Sigmoid colon (tissue), 7 donors: ENCODE results near the gene ORC1. TPM values are rescaled to one million over a fixed set of nuclear protein-coding genes. Genes with fewer than 3 reads are reported as not detected.
A peak's percentile ranks its signal among the peaks of the same experiment; 100 is the strongest.

Source experiments
- DNase-seq: peaks from one replicate; pipeline ENCODE4 v3.0.0-alpha.2; 2019
- H3K27ac ChIP-seq, 4 donors: fragments of 200-600 bp; sonication (generic); one replicate each; pipeline ENCODE4 v1.5.1; 2016 to 2019; ENCODE audit warnings: mild to moderate bottlenecking in 1 of 4
- H3K27me3 ChIP-seq, 3 donors: fragments of 200-600 bp; sonication (generic); one replicate each; pipeline ENCODE4 v1.5.1; 2019; ENCODE audit warnings: mild to moderate bottlenecking in 1 of 3
- H3K36me3 ChIP-seq, 4 donors: fragments of 200-600 bp; sonication (generic); one replicate each; pipeline ENCODE4 v1.5.1; 2016 to 2019
- H3K4me1 ChIP-seq, 4 donors: fragments of 200-600 bp; sonication (generic); one replicate each; pipeline ENCODE4 v1.5.1; 2017 to 2019
- H3K4me3 ChIP-seq, 4 donors: fragments of 200-600 bp; sonication (generic); one replicate each; pipeline ENCODE4 v1.5.1; 2017 to 2019; ENCODE audit warnings: mild to moderate bottlenecking in 2 of 4, moderate library complexity in 1 of 4
- H3K9me3 ChIP-seq, 4 donors: fragments of 200-600 bp in 3 of 4; sonication (generic) in 3 of 4; one replicate each; pipeline versions ENCODE4 v1.5.1 to v1.6.1; 2013 to 2019
- EP300 ChIP-seq, 4 donors: sonication (generic); formaldehyde crosslinking; IDR thresholded peaks; one replicate each; pipeline ENCODE4 v1.6.1; 2017; ENCODE audit warnings: antibody characterized with exemption in 4 of 4
- POLR2A ChIP-seq, 2 donors: fragments of 450-650 bp; IDR thresholded peaks; one replicate each; pipeline ENCODE4 v1.6.1; 2016; ENCODE audit warnings: antibody characterized with exemption in 2 of 2, mild to moderate bottlenecking in 2 of 2, moderate library complexity in 2 of 2
- POLR2AphosphoS5 ChIP-seq, 4 donors: sonication (generic); formaldehyde crosslinking; IDR thresholded peaks; one replicate each; pipeline ENCODE4 v1.6.1; 2017; ENCODE audit warnings: antibody characterized with exemption in 4 of 4
- WGBS, 2 donors: extraction: QIAGEN DNeasy Blood & Tissue Kit; methylation state at CpG; one replicate each; pipeline ENCODE4 v1.1.7; 2013; 5-methylcytosine and 5-hydroxymethylcytosine counted together
- intact Hi-C: fragments of 100-400 bp; cut with DNase I; formaldehyde crosslinking; loops from one replicate; pipeline ENCODE4 v1.15.1; 2023
- polyA plus RNA-seq, 3 donors: library from polyadenylated mRNA; stranded (reverse); fragments of 200-250 nt; gene quantifications; one replicate each; pipeline ENCODE4 v1.2.3, GENCODE V29; 2013
- total RNA-seq, 4 donors: library from RNA; depleted of rRNA; stranded (reverse); fragments of >200 nt; gene quantifications; one replicate each; pipeline ENCODE4 v1.1.0, GENCODE V29; 2016
- TF ChIP-seq, protein P1 (sequence below), 4 experiments: fragments of 450-650 bp in 3 of 4; fragments of 200-600 bp in 1 of 4; IDR thresholded peaks; one replicate each; pipeline ENCODE4 v1.5.1; 2016 to 2019; ENCODE audit warnings: antibody characterized with exemption in 4 of 4, mild to moderate bottlenecking in 3 of 4, moderate library complexity in 2 of 4
- donor health status: healthy with polysubstance abuse.
- donor health status: Bipolar disorder and iron deficiency.
- donor health status: healthy.

ORC1 gene
- total and polyA plus RNA-seq, 7 donors = 0.36 to 6.1 (median 1.2) TPM; not detected in 2

DNA sequence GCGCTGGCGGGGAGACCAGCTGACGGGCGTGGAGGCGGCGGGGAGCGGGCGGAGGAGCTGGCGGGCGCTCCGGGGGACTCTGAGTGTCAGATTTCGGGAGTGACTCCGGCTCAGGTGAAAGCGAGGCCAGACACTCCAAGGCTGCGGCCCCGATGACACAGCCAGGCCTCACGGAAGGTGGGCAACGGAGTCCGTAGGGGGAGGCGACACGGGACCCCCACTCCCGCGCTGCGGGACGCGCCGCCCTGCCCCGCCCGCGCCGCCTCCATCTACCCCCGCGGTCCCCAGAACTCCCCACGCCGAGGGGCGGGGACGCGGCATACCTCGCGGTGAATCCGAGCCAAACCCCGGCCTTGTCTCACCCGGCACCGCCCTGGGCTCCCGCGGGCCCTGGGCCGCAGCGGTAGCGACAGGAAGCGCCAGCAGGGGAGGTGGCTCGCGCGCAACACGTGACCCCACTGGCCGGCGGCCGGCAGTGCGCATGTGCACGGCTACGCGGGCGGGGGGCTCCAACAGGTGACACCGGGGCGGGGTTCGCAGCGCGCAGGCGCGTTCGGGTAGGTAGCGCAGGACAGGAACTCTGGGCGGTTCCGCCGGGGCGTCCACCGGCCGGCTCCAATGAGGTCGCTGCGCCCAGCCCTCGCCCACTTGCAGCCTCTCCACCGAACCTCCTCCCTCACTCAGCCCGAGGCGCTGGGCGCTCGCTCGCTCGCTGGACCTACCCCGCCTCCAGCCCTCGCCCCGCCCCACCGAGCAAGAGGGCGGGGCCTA lies 38.3 kb downstream of the ORC1 start, which contains the start of gene CC2D1B:
Gene CC2D1B, minus strand, starts transcription at position 460 of the 771 bp plus-strand sequence. CDS start 1,585 bp downstream, outside the sequence.
- Histone ChIP-seq H3K4me1 (peaks cover 0 to 24% (median 21%) of the 10 kb centered on the region in 4 donors), H3K27me3 (no peaks in the 10 kb centered on the region), H3K4me3 (peak within 1 kb of the TSS; percentile 80 to 96 (median 95)), H3K27ac (peak within 1 kb of the TSS; percentile 93 to 96 (median 94)), H3K36me3 (peaks cover 11 to 20% (median 19%) of the 10 kb centered on the region in 4 donors), H3K9me3 (no peaks in the 10 kb centered on the region)
- intact Hi-C loops = loop anchor here (5.0 kb wide), 1 partner anchor 224 kb away; the partner anchor contains the start of gene ZFYVE9
- WGBS, 2 donors = 0 to 1% methylated on average over 92 of the region's 92 CpGs
- TF ChIP-seq POLR2AphosphoS5 (IDR thresholded peaks at IDR 0.05) (peak; percentile 92 to 96 (median 94)), POLR2A (IDR thresholded peaks at IDR 0.05) (peak; percentile 78 to 79), EP300 (IDR thresholded peaks at IDR 0.05) (peak in 1 of 4 donors; percentile 44)
- TF ChIP-seq, protein P1, sequence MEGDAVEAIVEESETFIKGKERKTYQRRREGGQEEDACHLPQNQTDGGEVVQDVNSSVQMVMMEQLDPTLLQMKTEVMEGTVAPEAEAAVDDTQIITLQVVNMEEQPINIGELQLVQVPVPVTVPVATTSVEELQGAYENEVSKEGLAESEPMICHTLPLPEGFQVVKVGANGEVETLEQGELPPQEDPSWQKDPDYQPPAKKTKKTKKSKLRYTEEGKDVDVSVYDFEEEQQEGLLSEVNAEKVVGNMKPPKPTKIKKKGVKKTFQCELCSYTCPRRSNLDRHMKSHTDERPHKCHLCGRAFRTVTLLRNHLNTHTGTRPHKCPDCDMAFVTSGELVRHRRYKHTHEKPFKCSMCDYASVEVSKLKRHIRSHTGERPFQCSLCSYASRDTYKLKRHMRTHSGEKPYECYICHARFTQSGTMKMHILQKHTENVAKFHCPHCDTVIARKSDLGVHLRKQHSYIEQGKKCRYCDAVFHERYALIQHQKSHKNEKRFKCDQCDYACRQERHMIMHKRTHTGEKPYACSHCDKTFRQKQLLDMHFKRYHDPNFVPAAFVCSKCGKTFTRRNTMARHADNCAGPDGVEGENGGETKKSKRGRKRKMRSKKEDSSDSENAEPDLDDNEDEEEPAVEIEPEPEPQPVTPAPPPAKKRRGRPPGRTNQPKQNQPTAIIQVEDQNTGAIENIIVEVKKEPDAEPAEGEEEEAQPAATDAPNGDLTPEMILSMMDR (IDR thresholded peaks at IDR 0.05) = peak in 1 of 4 experiments; percentile 32
- peak; percentile 99 for DNase-seq

DNA sequence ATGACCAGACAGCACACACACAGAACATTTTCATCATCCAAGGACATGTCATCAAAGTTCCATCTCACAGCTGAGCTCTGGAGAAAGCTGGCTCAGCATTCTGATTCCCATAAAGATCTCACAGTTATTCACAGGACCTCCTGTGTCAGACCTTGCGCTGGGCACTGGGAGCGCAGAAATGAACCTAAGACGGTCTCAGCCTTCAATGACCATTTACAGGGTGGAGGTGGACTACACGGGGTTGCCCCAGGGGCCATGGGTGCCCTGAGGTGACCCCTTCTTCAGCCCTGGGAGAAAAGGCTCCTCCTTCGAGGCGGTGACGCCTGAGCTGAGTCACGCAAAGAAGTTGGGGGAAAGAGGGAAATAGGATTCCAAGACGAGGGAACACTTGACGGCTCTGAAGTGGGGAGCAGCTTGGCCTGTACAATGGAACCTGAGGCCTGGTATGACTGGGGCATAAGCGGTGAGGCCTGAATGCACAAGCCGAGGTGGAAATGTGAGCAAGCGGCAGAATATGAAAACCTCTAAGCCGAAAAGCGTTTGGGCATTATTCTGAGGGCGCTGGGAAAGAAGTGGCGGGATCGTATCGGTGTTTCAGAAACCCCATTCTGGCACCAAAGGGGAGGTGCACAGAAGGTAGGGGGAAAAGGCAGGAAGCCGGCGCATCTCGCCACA lies 39.0 kb downstream of the ORC1 start:
- Histone ChIP-seq H3K4me3 (peak overlapping the region; percentile 80 to 96 (median 95)), H3K4me1 (peaks cover 0 to 24% (median 21%) of the 10 kb centered on the region in 4 donors), H3K27ac (peak overlapping the region; percentile 93 to 96 (median 94)), H3K9me3 (no peaks in the 10 kb centered on the region), H3K27me3 (no peaks in the 10 kb centered on the region), H3K36me3 (peaks cover 17 to 28% (median 26%) of the 10 kb centered on the region in 4 donors)
- TF ChIP-seq, protein P1 (IDR thresholded peaks at IDR 0.05) = no peak
- peak in 3 of 4 donors; percentile 40 to 70 (median 58) for TF ChIP-seq POLR2AphosphoS5 (IDR thresholded peaks at IDR 0.05)
- TF ChIP-seq EP300 (IDR thresholded peaks at IDR 0.05) = peak in 1 of 4 donors; percentile 15
- intact Hi-C loops = loop anchor here (5.0 kb wide), 1 partner anchor 223 kb away; the partner anchor contains the start of gene ZFYVE9
- DNase-seq = peak; percentile 87
- WGBS, 2 donors = 7 to 9% methylated on average over 22 of the region's 22 CpGs

DNA sequence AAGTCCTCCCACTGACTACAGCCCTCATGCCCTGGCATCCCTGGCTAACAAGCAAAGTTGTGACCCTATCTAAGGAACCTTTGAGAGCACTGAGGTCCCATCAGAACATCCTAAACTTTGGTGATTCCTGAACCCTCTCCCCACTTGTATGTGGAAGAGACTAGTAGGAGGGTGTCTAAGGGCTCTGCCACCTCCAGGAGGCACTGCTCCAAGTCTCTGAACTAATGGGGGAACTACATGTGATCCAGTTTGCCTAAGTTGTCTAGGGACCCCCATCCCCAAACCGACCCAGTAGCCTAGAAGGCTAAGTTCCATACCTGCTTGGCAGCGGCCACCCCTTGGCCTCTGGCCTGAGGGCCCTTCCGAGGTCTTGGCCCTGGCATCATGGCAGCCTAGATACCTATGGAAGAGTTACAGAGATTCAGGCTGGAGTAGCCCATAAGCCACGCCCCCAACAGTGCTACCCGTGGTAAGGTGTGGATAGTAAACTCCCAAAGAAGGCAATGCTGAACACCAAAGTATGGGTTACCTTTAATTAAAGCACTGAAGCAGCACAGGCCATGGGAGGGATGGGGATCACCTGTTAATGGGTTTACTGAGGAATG lies 39.9 kb downstream of the ORC1 start:
- H3K36me3 ChIP-seq = peaks cover 25 to 36% (median 35%) of the 10 kb centered on the region in 4 donors
- H3K9me3 ChIP-seq = no peaks in the 10 kb centered on the region
- peak overlapping the region; percentile 93 to 96 (median 94) for H3K27ac ChIP-seq
- 78 to 84% methylated on average over 5 of the region's 5 CpGs for WGBS, 2 donors
- no peaks in the 10 kb centered on the region for H3K27me3 ChIP-seq
- no peak overlapping the region for H3K4me3 ChIP-seq
- intact Hi-C loops = loop anchor here (1.0 kb wide), 1 partner anchor 9 kb away; no protein-coding TSS in a partner anchor
- TF ChIP-seq POLR2AphosphoS5 (IDR thresholded peaks at IDR 0.05) (no peak), EP300 (IDR thresholded peaks at IDR 0.05) (no peak), POLR2A (IDR thresholded peaks at IDR 0.05) (no peak)
- TF ChIP-seq, protein P1 (IDR thresholded peaks at IDR 0.05) = no peak
- H3K4me1 ChIP-seq = peaks cover 0 to 24% (median 21%) of the 10 kb centered on the region in 4 donors
- no peak for DNase-seq

DNA sequence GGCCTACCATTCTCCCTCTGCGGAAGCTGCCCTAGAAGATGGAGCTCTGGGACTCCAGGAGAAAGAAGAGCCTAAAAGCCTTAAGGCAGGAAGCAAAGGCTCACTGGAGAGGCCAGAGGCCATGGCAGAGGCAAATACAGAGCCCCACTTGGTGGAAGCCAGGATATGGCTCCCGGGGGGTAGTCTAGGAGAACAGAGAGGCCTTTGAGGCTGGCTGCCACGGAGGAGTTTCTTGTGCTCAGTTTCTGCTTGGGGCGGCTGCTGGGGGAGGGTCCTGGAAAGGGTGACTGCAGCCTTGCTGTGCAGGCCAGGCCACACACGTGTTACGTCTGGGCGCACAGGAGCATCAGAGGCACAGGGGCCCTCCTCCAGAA lies 43.6 kb downstream of the ORC1 start:
- Histone ChIP-seq H3K4me1 (peaks cover 0 to 13% (median 11%) of the 10 kb centered on the region in 4 donors), H3K27me3 (no peaks in the 10 kb centered on the region), H3K4me3 (no peak overlapping the region), H3K36me3 (peaks cover 62 to 74% (median 72%) of the 10 kb centered on the region in 4 donors), H3K27ac (no peak overlapping the region), H3K9me3 (no peaks in the 10 kb centered on the region)
- no peak for TF ChIP-seq POLR2A (IDR thresholded peaks at IDR 0.05)
- TF ChIP-seq, protein P1 (IDR thresholded peaks at IDR 0.05) = no peak
- no peak for TF ChIP-seq POLR2AphosphoS5 (IDR thresholded peaks at IDR 0.05)
- TF ChIP-seq EP300 (IDR thresholded peaks at IDR 0.05) = no peak
- no peak for DNase-seq
- intact Hi-C loops = no loop called here
- 96% methylated on average over 7 of the region's 7 CpGs for WGBS, 2 donors
